GM18507 (cell line): Measurements from ENCODE around the gene SPHK1.

Source experiments
- DNase-seq: peaks from one replicate; pipeline ENCODE4 v3.0.0; 2011; ENCODE audit warnings: low read depth; ENCODE audit not compliant: insufficient read length; ENCODE audit errors: extremely low spot score
- FAIRE-seq: peaks from 2 replicates; lab custom pipeline; 2011; peaks lifted over from hg19 to GRCh38; lab: Jason Lieb, UNC

The SPHK1 gene

GRCh38 chr17:76422860-76423259, 38.5 kb downstream of the SPHK1 start:
- FAIRE-seq (no peak), DNase-seq (no peak)

- DNase-seq, result no peak
These were observed 42.4 kb downstream of the SPHK1 start for GRCh38 chr17:76426853-76427252.

GRCh38 chr17:76427501-76428231, 43.3 kb downstream of the SPHK1 start:
- FAIRE-seq (no peak), DNase-seq (no peak)

More at GRCh38 chr17:76426853-76427252, 42.4 kb downstream of the SPHK1 start:
- FAIRE-seq, result no peak

- no peak for FAIRE-seq
- no peak for DNase-seq
These were observed 44.1 kb downstream of the SPHK1 start for GRCh38 chr17:76428511-76428910.

- no peak for FAIRE-seq
- DNase-seq, result no peak
These were observed 47.1 kb downstream of the SPHK1 start for GRCh38 chr17:76431509-76431908.

- DNase-seq, result no peak
- FAIRE-seq, result no peak
These were observed 47.6 kb downstream of the SPHK1 start for GRCh38 chr17:76432004-76432403.

GRCh38 chr17:76432712-76433336, 48.4 kb downstream of the SPHK1 start:
- FAIRE-seq (peak; percentile 67), DNase-seq (no peak)

GRCh38 chr17:76433693-76434092, 49.3 kb downstream of the SPHK1 start:
- FAIRE-seq (no peak), DNase-seq (no peak)

- DNase-seq (no peak), FAIRE-seq (no peak)
These were observed 50.5 kb downstream of the SPHK1 start for GRCh38 chr17:76434870-76435269.

- FAIRE-seq, result no peak
- no peak for DNase-seq
These were observed 51.3 kb downstream of the SPHK1 start for GRCh38 chr17:76435751-76436150.
